ENCODE data around the gene SMIM43.
"Not testable (repeated sequence)": the region's sequence is repeated elsewhere in the genome, so short reads cannot be mapped to it uniquely, and the experiment has no call there.

Gene SMIM43

DNA sequence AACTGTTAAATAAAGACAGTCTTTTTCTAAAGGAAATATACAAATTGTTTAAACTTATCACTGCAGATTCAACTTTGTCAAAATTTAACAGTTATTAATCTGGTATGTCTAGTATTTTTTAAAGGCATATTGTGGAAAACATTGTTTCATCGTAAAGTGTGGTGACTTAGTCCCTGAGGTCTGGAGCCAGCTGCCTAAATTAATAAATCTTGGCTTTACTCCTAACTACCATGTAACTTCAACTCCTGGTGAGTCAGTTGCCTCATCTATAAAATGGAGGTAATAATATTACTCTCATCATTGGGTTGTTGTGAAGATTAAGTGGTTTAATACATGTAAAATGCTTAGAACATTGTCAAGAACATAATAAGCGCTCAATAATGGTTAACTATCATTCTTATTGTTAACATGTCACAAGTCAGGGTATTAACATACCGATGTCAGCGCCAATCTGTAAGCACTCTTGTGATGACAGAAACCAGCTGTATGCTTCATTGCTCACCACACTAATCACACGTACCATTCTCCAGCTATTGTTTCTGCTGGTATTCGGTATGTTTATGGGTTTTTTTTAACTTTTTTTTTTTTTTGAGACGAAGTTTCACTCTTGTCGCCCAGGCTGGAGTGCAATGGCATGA is 14.1 kb upstream of the SMIM43 start:
- DNase-seq = no peak

DNA sequence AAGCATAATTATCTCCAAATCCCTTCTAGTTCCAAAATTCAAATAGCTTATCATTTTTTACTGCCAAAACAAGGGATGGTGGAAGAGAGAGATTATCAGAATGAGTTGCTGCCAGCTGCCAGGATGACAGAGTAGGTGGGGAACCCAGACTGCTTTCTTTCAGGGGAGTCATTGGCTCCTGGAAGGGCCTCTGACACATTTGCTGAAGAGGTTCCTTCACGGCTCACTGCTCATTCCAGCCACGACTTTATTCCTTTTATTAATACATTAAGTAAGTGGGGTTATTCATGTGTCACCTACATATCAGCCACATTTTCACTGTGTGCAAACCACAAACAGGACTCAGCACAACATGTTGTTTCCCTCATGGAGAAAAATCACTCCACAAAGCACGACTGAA is 12.7 kb upstream of the SMIM43 start:
- no peak for DNase-seq

DNA sequence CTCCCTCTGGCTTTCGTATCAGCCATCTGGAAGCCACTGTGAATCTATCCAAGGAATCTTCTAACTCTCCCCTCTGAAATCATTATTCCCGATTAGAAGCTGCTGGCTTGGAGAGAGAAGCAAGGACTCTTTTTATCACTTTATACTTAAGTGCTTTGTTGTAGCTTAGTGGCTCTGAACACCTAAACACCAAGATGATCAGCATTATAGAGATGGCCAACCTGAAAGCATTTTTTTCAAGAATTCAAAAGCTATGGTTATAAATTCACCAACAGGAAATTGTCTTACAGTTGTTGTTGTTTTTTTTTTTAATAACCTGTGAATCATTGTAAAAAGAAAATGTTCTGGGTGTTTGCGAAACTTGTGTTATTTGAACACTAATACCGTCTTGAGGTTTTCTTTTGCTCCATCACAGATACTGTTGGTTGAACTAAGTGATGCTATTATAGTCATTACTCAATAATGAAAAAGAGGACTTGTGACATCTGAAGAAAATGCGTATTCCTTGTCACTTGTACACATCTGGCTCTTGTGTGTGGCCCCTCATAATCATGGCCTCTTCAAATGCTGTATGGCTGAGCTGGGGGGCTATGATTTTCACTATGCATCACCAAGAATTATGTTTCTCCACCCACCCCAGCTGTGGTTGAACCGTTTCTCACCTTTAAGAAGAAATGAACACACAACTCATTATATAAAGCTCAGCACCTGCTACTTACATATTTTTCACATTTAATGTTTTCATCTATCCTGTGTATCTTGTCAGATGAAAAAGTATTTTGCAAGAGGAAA is 11.8 kb upstream of the SMIM43 start:
- DNase-seq = no peak

DNA sequence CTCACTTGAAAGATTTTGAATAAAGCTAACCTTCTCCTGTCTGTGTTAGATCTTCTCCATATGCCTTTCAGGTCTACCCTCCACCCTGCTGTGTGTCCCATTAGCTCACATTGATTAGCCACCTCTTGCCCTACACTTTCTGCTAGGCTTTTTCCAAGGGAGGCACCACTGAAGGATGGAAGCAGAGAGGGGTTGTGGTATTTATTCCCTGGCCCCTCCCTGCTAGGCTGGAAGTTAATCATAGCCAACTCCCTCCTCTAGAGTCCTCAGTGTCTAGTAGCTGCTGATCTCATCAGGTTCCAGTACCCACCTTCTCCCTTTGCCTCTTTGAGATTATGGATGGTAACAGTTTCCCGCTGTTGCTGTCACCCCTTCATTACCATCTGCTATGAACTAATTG is 8.9 kb upstream of the SMIM43 start:
- no peak for DNase-seq

DNA sequence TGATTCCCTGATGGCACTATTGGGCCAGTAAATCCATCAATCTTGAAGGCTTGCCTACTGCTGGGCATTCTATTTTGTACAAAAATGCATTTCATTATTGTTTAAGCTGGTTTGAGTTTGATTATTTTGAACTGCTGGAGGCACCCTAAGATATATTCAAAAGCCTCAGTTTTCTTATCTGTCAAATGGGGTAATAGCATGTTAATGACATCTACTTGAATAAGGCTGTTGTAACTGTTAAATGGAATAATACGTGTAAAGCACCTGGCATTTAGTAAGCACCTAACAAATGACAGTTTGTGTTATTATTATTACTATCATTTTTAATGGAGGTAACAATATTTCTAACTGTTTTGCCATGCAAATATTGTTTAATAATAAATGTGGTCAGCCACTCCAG is 6.9 kb upstream of the SMIM43 start:
- DNase-seq = no peak

DNA sequence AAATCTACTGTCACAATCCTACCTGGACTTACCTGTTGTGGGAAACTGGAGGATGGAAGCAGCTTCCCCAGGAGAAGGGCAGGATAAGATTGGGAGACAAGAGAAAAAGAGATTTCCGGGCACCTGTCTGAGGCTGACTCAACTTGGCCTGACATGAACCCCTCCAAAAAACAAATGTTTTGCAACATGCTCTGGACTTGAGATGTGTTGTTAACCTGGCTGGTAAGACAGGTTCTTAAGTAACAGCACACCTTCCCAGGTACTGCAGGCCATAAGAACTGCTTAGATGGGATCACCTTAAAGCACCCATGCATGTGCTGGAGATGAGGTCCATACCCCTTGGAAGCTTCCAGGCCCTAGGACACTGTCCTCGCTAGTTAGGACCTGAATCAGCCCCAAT is 4.4 kb upstream of the SMIM43 start:
- no peak for DNase-seq

DNA sequence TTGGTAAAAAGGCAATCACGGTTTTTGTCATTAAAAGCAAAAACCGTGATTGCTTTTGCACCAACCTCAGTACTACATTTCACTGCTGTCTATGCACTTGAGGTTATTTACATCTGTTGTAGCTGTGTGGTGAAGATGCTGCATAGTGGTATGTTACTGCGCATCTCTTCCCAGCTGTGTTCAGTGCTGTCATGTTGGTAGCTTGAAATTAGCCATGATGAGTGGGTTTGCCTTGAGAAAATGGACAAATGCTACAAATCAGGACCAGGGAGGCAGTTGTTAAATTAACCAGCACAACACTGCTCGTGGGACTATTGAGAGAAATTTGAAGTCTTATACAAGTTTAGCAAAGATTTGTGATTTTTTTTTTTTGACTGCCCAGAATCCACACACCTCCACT is 2.2 kb upstream of the SMIM43 start:
- DNase-seq = no peak

DNA sequence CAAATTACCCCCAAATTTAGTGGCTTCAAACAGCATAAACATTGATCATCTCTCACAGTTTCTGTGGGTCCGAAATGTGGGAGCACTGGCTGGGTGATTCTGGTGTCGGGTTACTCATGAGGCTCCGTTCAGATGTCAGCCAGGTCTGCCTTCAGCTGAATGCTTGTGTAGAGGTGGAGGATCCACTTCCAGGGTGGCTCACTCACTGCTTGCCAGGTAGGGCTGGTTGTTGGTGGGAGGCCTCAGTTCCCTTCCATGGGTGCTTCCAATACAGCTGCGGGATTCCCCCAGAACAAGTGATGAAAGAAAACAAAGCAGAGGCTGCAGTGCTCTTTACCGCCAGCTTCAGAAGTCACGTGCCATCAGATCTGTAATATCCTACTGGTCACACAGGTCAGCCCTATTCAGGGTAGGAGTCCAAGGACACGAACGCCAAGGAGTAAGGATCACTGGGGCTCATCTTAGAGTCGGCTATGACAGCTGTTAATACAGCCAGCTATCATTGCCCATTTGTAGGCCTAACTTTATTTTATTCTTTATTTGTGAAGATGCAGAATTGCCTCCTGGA is 1.1 kb upstream of the SMIM43 start:
- DNase-seq = no peak

DNA sequence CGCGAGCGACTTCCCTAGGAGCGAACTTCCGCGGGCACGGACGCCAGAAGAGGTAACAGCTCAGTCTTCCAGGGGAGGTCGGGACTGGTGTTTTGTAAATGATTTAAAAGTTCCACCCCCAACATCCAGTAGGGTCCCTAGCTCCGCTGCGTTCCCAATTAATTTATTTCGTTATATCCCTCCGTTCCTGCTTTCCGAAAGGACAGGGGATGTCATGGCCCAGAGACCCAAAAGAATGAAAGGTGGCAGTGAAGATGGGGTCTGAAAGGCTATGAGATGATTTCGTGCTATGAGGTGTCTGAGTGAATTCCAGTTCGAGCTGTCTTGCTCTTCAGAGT is 373 bp upstream of the SMIM43 start:
- DNase-seq = no peak

DNA sequence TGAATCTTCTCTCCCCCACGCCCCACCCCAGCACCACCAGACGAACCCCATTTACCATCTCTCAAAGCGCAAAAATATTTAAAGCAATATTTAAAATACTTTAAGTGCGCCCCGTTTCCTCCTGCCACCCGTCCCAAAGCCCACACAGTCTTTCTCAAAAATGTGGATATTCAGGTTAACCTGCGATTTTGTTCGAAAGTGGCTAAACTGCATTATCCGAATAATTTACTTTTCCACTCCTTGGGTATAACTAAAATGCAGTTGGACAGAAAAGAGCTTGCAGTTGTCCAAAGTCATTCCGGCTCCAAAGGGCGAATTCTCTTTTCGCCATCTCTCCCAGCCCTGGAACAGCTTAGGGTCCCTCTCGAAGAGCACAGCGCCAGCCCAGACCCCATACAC is 662 bp downstream of the SMIM43 start:
- DNase-seq = no peak

DNA sequence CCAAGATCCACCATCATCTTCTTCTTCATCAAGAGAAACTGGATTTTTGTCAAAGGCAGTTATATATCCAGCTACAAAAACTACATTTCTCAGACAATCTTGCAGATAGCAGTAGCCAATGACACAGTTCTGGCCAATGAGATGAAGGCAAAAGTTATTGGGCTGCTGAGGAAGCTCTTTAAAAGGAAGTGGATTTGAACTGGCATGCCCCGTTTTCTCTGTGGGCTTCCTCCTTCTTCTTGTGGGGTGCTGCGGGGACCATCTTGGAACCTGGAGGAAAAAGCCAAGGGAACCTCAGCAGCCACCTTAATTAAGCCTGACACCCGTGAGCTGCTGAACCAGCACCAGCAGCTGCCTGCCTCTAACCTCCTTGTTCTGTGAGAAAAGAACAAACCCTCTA is 4.8 kb downstream of the SMIM43 start:
- no peak for DNase-seq

DNA sequence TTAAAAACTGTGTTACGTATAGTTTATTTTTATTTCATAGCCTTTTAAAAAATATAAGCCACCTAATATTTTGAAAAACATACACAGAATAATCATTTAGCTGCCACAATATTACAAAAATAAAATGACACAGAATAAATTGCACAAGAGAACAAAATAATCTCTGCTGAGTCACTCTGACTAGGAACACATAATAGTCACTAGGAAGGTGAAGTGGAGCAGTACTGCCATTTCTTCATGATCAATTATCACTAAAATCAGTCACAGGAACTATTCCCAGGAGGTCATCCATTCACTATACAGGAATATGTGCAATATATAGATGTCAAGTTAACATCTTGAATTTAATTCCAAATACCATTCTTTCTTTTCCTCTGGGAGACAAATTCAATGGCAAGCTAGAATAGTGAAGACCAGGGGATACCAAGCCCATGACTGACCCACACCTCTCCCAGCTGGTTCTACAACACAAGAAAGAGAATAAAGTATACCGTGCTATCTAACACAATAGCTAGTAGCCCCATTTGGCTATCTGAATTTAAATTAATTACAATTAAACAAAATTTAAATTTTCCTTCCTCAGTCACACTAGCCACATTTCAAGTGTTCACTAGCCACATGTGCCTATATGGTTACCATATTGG is 5.9 kb downstream of the SMIM43 start:
- DNase-seq = no peak

DNA sequence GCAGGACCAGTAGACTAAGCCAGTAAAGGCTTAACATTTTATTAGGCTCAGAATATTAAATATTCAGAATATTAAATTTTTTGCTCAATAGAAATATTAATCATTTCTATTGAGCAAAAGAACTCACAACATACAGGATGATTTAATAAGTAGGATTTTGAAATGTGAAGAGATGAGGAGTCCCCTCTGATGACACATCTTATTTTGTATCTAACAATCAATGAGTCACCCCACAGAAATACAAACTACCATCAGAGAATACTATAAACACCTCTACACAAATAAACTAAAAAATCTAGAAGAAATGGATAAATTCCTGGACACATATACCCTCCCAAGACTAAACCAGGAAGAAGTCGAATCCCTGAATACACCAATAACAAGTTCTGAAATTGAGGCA is 12.8 kb downstream of the SMIM43 start:
- DNase-seq = not testable (repeated sequence)

DNA sequence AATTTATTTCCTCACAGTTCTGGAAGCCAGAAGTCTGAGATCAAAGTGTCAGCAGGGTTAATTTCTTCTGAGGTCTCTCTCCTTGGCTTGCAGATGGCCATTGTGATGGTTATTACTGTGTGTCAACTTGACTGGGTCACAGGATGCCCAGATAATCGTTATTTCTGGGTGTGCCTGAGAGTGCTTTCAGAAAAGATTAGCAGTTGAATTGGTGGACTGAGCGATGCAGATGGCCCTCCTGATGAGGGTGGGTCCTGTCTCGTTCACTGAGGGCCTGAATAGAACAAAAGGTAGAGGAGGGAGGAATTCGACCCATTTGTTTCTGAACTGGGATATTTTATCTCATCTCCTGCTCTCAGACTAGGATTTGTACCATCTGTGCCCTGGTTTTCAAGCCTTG is 15.7 kb downstream of the SMIM43 start:
- DNase-seq = no peak

DNA sequence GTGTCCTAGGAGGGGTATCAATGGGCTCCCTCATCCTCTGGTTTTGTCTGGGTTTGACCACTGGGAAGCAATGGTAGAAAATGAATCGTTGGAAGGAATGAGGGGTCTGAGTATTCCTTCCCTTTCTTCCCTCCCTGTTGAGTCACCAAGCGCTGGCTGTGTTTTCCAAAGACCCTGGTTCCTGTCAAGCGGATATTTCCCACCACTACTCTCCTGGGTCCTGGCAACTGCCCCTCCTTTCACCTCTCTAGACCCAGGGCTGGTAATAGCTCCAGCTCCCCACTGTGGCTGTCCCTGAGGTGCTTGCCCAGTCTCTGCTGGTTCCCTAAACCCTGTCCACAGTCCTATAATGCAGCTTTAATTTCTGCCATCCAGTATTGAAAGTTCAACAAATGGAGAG is 22.2 kb downstream of the SMIM43 start:
- DNase-seq = no peak

DNA sequence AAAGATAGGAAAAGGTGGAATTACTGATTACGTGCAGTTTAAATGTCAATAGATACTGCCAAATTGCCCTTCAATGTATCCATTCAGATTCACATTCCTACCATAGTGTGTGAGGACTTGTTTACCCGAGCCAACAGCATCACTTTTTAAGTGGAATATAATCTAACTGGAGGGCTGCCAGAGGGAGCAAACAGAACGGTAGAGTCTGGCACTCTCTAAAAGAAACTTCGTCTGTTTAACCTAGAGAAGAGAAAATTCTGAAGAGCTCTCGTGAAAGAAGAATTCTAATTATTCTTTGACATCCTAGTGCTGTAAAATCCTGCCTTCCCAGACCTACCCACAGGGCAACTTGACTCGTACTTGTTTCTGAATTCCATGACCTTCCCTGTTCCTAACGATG is 23.2 kb downstream of the SMIM43 start:
- DNase-seq = no peak

DNA sequence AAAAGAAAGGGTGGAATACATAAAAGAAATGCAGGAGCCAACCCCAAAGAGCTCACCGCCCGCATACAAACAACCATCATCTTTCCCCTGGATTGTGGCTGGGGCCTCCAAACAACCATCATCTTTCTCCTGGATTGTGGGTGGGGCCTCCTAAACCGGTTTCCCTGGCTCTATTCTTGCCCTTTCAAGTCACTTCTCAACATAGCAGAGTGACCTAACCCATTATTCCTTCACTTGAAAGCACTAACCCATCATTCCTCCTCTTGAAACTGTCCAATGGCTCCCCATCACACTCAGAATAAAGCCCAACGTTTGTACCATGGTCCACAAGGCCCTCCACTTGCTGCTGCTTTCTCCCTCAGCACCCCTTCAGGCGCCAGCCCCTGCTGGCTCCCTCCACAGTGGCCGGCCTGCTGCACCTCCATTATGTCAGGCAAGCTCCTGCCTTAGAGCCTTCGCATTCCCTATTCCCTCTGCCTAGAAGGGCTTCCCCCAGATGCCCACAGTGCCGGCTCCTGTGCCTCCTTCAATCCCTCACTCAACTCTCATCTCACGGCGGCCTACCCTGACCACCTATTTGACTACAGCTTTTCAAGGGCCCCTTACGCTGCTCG is 24.1 kb downstream of the SMIM43 start:
- no peak for DNase-seq

DNA sequence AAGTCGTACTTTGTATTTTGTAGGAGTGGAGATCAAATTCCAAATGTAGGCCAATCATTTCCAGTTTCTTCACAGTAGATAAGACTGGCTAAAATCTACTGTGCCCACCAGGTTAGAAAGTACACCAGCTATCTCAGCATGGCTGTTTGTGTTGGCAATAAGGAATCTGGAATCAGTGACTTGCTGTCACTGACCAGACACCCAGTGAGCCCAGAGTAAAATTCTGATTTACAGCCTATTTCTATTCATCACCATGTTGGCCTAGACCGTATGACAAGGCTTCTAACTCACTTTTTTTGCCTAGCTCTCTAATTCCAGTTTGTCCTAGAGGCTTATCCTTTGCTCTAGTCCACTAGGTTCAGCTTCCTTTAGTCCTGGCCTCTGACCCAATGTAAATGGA is 25.4 kb downstream of the SMIM43 start:
- DNase-seq = no peak

DNA sequence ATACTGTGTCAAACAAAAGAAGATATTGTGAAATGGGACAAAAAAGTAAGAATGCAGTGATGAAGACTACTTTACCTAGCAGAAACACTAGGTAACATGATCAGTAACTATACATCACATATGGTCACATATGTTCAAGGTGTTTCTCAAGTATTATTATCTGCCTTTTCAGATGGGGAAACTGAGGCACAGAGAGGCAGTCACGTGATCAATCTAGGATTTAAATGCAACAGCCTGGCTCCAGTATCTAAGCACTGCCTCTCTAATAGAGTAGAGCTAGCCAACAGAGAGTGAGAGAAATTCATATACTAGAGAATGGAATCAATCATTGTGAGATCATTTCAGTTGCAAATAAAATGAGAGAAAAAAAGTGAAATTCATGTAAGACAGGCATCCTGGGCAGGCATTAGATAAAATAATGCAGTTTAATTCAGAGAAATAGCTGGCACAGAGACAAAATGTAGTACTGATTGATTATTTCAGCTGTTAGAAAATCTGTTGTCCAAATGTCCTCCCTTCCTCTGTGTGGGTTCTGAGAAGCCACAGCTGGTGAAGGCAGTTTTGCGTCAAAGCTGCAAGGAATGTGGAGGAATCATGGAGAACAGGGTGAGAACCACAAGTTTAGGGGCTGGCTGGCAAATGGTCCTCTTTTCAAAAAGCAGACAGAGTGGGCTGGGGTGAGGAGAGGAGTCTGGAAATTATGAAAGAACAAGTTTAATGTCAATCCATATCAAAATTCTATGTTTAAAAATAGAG is 26.0 kb downstream of the SMIM43 start:
- DNase-seq = no peak

DNA sequence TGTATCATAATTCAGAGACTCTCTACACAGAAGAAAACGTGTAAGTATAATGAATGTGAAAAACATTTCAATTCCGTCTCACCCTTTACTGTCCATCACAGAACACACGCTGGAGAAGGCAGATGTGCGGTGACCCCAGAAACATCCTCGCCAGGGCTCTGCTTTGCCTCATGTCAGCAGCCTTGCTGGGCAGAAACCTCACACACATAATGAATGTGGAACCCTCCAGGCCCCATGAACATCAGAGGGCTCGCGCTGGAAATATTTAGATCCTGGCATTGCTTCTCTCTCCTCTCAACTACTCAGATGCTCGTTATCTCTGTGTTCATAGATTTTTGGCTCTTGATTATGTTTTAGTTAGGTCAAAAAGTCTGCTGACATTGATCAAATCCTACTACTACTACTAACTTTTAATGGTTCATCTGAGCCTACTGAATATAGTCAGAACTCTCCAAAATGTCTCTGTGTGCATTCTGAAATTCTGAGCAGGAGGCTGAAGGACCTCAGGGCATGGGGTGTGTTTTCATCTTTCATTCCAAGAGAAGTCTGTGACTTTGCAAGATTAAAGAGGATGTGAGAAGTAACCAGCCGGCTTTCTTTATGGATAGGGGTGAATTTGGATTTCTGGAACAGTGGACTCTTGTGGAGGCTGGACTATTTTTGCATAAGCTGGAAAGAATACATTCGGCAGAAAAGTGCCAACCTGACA is 27.0 kb downstream of the SMIM43 start:
- DNase-seq = no peak

DNA sequence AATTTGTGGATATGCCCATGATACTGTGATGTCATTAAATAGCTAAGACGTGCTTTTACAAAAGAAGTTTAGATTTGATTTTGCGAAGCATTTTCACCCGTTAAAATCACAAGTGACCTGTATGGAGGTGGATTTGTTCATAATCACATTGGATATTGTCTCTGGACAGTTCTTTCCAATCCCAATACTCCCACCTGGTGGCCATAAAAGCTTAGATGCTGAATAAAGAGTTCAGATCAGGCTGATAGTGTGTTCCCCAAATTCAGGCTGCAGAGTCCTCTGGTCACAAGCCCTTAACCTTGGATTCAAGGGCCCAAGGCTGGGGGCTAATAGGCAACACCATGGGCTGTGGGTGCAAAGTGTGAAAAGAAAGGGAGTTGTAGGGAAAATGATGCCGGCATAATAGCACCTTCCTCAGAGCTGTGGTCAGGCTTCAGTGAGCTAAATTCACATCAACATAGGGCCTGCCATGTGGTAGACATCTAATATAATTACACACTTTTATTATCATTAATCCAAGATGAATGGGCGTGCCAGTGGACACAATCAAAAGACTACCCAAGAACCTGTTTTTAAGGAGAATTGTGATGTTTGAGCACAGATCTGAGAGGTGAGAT is 28.1 kb downstream of the SMIM43 start:
- no peak for DNase-seq

DNA sequence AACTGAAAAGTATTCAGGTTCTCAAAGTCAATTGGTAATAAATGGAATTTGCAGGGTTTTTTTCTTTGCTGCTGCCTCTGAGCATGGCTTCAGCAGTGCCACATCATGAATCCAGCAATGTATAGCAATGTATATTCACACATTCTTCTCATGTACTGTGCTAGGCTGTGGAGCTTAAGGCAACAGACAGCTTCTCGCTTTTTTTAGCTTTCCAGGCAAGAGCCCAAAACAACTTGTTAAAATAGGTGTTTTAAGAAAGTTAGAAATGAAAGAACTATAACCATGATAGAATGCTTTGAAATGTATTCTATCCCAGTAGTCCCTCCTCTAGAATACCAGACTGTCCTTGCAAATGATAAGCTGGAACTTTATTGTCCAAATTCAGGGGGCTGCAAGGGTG is 30.4 kb downstream of the SMIM43 start:
- no peak for DNase-seq
